DOHH2 (cell line): ENCODE measurements around the gene CHKA.
"Not testable (repeated sequence)": the region's sequence is repeated elsewhere in the genome, so short reads cannot be mapped to it uniquely, and the experiment has no call there.

Experiments used
- H3F3A ChIP-seq: fragments of 200-600 bp; sonication (generic), shearing (Covaris generic); 2 replicates; pipeline ENCODE4 v1.6.0; 2016; ENCODE audit warnings: antibody characterized with exemption, mild to moderate bottlenecking; ENCODE audit not compliant: control insufficient read depth, insufficient read depth
- H3K27ac ChIP-seq: fragments of 200-600 bp; sonication (generic); 2 replicates; pipeline ENCODE4 v1.5.1; 2014; ENCODE audit warnings: low read depth, mild to moderate bottlenecking, low read length, moderate library complexity
- H3K27me3 ChIP-seq: fragments of 200-600 bp; sonication (generic); 2 replicates; pipeline ENCODE4 v1.6.1; 2014; ENCODE audit warnings: mild to moderate bottlenecking, low read length, mixed read lengths; ENCODE audit not compliant: control insufficient read depth
- H3K36me3 ChIP-seq: fragments of 200-600 bp; sonication (generic); 2 replicates; pipeline ENCODE4 v1.6.1; 2014; ENCODE audit warnings: mild to moderate bottlenecking, low read length, moderate library complexity, mixed read lengths; ENCODE audit not compliant: control insufficient read depth
- H3K4me1 ChIP-seq: fragments of 200-600 bp; sonication (generic); 2 replicates; pipeline ENCODE4 v1.6.1; 2014; ENCODE audit warnings: mild to moderate bottlenecking, low read length, mixed read lengths; ENCODE audit not compliant: control insufficient read depth
- H3K4me2 ChIP-seq: fragments of 200-600 bp; sonication (generic); 2 replicates; pipeline ENCODE4 v1.6.0; 2014; ENCODE audit warnings: mild to moderate bottlenecking, low read length, moderate library complexity
- H3K4me3 ChIP-seq: fragments of 200-600 bp; sonication (generic); 2 replicates; pipeline ENCODE4 v1.5.1; 2014; ENCODE audit warnings: mild to moderate bottlenecking, low read length, mixed read lengths
- H3K79me2 ChIP-seq: fragments of 200-600 bp; sonication (generic); 2 replicates; pipeline ENCODE4 v1.6.1; 2014; ENCODE audit warnings: mild to moderate bottlenecking, low read length, mixed read lengths; ENCODE audit not compliant: control insufficient read depth
- H3K9me2 ChIP-seq: fragments of 200-600 bp; sonication (generic); replicated peaks from 2 replicates; pipeline ENCODE4 v1.6.1; 2014; ENCODE audit warnings: mild to moderate bottlenecking, low read length, mixed read lengths; ENCODE audit not compliant: control insufficient read depth
- H3K9me3 ChIP-seq: fragments of 200-600 bp; sonication (generic); 2 replicates; pipeline ENCODE4 v1.6.1; 2014; ENCODE audit warnings: antibody characterized with exemption, low read length, mixed read lengths; ENCODE audit not compliant: control insufficient read depth, insufficient read depth
- H4K20me1 ChIP-seq: fragments of 200-600 bp; sonication (generic); 2 replicates; pipeline ENCODE4 v1.6.0; 2014; ENCODE audit warnings: low read depth, mild to moderate bottlenecking, antibody characterized with exemption, low read length, moderate library complexity; ENCODE audit not compliant: control insufficient read depth, insufficient read depth
- CTCF ChIP-seq: fragments of 200-600 bp; sonication (generic); IDR thresholded peaks from one replicate; pipeline ENCODE4 v1.5.1; 2014; ENCODE audit warnings: antibody characterized with exemption, mild to moderate bottlenecking, low read depth, low read length; ENCODE audit not compliant: poor library complexity, severe bottlenecking
- EZH2phosphoT487 ChIP-seq: fragments of 200-600 bp; sonication (generic); IDR thresholded peaks from 2 replicates; pipeline ENCODE4 v1.6.1; 2017; ENCODE audit warnings: borderline replicate concordance, mild to moderate bottlenecking, antibody characterized with exemption, low read length, moderate library complexity, mixed read lengths

Gene CHKA

GRCh38 chr11:68093565-68093964, 27.6 kb downstream of the CHKA start:
- Histone ChIP-seq H3K4me2 (no peak overlapping the region), H3K79me2 (no peaks in the 10 kb centered on the region; the same call in 1 of the 2 replicates), H4K20me1 (no peaks in the 10 kb centered on the region), H3K36me3 (no peaks in the 10 kb centered on the region; the same call in none of the 2 replicates), H3K27me3 (no peaks in the 10 kb centered on the region), H3F3A (no peaks in the 10 kb centered on the region), H3K27ac (no peak overlapping the region), H3K9me2 (no peaks in the 10 kb centered on the region), H3K9me3 (no peaks in the 10 kb centered on the region), H3K4me3 (no peak overlapping the region), H3K4me1 (peaks cover 17% of the 10 kb centered on the region)
- TF ChIP-seq EZH2phosphoT487 (no peak), CTCF (no peak)

DNA sequence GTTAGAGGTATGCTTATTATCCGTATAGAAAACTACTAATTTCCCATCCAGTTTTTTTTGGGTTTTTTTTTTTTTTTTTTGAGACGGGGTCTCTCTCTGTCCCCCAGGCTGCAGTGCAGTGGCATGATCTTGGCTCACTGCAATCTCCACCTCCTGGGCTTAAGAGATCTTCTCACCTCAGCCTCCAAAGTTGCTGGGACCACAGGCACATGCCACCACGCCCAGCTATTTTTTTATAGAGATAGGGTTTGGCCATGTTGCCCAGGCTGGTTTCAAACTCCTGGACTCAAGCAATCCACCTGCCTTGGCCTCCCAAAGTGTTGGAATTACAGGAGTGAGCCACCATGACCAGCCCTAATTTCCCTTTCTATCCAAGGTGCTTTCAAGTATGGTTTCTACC, 28.2 kb downstream of the CHKA start:
- H3F3A ChIP-seq, H3K79me2 ChIP-seq, H3K27me3 ChIP-seq: not testable (repeated sequence)

DNA sequence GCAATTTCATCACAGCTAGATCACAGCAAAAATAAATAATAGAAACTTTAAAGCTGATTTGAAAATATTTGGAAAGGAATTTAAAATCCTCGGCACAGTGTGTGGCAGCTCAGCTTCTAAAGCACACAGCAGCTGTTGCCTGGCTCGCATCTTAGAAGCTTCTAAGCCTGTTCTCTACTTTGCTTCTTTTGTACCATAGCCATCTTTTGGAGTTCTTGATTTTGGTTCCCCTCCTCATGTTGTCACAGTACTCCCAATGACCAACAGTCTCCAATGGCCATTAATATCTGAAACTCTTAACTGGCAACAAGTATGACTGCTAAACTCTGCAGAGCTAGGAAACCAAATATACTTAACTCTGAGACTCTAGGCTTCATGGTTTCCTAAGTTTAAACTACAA, 28.8 kb downstream of the CHKA start:
- no peaks in the 10 kb centered on the region for H4K20me1 ChIP-seq
- H3K4me2 ChIP-seq, result no peak overlapping the region
- H3K4me3 ChIP-seq, result no peak overlapping the region
- H3F3A ChIP-seq, result no peaks in the 10 kb centered on the region
- H3K4me1 ChIP-seq, result peaks cover 17% of the 10 kb centered on the region
- no peaks in the 10 kb centered on the region for H3K9me2 ChIP-seq
- no peaks in the 10 kb centered on the region for H3K9me3 ChIP-seq
- no peaks in the 10 kb centered on the region; the same call in none of the 2 replicates for H3K36me3 ChIP-seq
- TF ChIP-seq EZH2phosphoT487, result no peak
- no peak for TF ChIP-seq CTCF
- H3K27ac ChIP-seq, result no peak overlapping the region
- H3K79me2 ChIP-seq, result no peaks in the 10 kb centered on the region
- H3K27me3 ChIP-seq, result no peaks in the 10 kb centered on the region

More for the DNA sequence above, 28.2 kb downstream of the CHKA start:
- H3K27ac ChIP-seq, H3K36me3 ChIP-seq, H3K9me2 ChIP-seq, H4K20me1 ChIP-seq, H3K9me3 ChIP-seq, H3K4me2 ChIP-seq, H3K4me3 ChIP-seq: not testable (repeated sequence)
- H3K4me1 ChIP-seq, result peaks cover 17% of the 10 kb centered on the region

GRCh38 chr11:68090706-68091105, 30.5 kb downstream of the CHKA start:
- Histone ChIP-seq H3K4me1 (peaks cover 17% of the 10 kb centered on the region), H3K4me3 (no peak overlapping the region), H3K27ac (no peak overlapping the region), H3K9me3 (no peaks in the 10 kb centered on the region), H3F3A (no peaks in the 10 kb centered on the region), H3K9me2 (no peaks in the 10 kb centered on the region), H3K79me2 (no peaks in the 10 kb centered on the region), H3K36me3 (no peaks in the 10 kb centered on the region; the same call in 1 of the 2 replicates), H3K4me2 (peak overlapping the region; percentile 38), H4K20me1 (no peaks in the 10 kb centered on the region), H3K27me3 (no peaks in the 10 kb centered on the region)
- TF ChIP-seq EZH2phosphoT487 (no peak), CTCF (no peak)
